Measurements from ENCODE around the gene EEFSEC. TPM values are rescaled to one million over a fixed set of nuclear protein-coding genes. Genes with fewer than 3 reads are reported as not detected.

Gene EEFSEC
- total RNA-seq, 4 donors from 2014 or later: 11.5 to 18.7 (median 14.9) TPM

DNA sequence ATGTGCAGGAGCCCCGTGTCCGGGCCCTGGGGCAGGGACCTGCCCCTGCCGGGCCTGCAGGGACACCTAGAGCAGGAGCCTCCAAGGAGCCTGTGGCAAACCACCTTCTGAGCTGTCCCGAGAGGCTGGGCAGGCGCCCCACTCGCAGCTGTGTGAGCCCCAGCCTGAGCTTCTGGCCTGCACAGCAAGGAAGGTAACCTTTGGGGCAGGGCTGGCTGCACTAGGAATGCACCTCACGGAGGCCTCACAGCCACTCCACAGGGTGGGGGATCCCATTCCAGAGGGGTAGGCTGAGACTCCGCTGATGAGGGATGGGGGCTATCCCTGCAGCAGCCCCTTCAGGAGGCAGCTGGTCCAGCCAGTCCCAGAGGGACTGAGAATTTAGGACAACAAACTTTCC is 245.3 kb downstream of the EEFSEC start:
- intact Hi-C loops (cut with DNase I): no loop called here
- Histone ChIP-seq H3K36me3 (no peaks in the 10 kb centered on the region), H3K9me3 (no peaks in the 10 kb centered on the region), H3K4me3 (no peak overlapping the region), H3K27me3 (no peaks in the 10 kb centered on the region), H3K27ac (no peak overlapping the region), H3K4me1 (peaks cover 0 to 8% (median 0%) of the 10 kb centered on the region in 3 donors)
- no peak for DNase-seq
- WGBS, 2 donors: 60 to 89% methylated on average over 1 to 5 of the region's 8 CpGs
- TF ChIP-seq, protein P1, sequence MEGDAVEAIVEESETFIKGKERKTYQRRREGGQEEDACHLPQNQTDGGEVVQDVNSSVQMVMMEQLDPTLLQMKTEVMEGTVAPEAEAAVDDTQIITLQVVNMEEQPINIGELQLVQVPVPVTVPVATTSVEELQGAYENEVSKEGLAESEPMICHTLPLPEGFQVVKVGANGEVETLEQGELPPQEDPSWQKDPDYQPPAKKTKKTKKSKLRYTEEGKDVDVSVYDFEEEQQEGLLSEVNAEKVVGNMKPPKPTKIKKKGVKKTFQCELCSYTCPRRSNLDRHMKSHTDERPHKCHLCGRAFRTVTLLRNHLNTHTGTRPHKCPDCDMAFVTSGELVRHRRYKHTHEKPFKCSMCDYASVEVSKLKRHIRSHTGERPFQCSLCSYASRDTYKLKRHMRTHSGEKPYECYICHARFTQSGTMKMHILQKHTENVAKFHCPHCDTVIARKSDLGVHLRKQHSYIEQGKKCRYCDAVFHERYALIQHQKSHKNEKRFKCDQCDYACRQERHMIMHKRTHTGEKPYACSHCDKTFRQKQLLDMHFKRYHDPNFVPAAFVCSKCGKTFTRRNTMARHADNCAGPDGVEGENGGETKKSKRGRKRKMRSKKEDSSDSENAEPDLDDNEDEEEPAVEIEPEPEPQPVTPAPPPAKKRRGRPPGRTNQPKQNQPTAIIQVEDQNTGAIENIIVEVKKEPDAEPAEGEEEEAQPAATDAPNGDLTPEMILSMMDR (IDR thresholded peaks at IDR 0.05): no peak
- TF ChIP-seq POLR2A (IDR thresholded peaks at IDR 0.05): no peak

DNA sequence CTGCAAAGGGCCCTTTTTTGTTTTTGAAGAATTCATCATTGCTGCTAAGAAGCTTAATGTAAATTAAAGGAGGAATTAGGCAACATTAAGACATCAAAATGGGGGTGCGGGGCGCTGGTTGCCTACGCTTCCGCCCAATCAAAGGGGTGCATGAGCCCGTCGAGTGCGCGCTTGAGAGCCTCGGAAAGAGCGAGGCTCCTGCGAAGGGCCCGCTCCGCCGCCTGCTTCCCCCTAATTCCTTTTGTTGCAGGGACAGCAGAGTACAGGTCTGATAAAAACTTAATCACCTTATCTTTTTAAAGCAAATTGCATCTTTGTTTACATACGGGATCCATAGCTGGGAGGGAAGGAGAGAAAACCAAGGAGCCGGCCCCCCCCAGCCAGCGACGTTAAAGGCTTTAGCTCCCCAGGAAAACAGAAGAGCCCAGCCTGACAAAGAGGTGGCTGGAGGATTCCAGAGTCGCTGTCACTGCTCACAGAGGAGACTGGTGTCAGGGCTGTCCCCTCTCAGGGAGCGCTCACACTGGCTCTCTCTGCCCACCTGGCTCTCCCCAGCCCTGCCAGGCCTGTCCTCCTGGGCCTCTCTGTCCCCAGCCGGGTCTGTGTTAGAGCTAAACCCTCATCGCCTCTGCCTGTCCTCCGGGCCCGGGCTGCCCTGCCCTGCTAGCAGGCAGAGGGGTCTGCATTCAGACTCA is 246.1 kb downstream of the EEFSEC start:
- no peak for TF ChIP-seq POLR2A (IDR thresholded peaks at IDR 0.05)
- TF ChIP-seq, protein P1 (IDR thresholded peaks at IDR 0.05): no peak
- intact Hi-C loops (cut with DNase I): no loop called here
- H3K36me3 ChIP-seq: no peaks in the 10 kb centered on the region
- no peaks in the 10 kb centered on the region for H3K9me3 ChIP-seq
- peaks cover 0 to 8% (median 0%) of the 10 kb centered on the region in 3 donors for H3K4me1 ChIP-seq
- no peaks in the 10 kb centered on the region for H3K27me3 ChIP-seq
- no peak overlapping the region for H3K27ac ChIP-seq
- 93 to 96% methylated on average over 17 to 19 of the region's 24 CpGs for WGBS, 2 donors
- no peak overlapping the region for H3K4me3 ChIP-seq
- no peak for DNase-seq

DNA sequence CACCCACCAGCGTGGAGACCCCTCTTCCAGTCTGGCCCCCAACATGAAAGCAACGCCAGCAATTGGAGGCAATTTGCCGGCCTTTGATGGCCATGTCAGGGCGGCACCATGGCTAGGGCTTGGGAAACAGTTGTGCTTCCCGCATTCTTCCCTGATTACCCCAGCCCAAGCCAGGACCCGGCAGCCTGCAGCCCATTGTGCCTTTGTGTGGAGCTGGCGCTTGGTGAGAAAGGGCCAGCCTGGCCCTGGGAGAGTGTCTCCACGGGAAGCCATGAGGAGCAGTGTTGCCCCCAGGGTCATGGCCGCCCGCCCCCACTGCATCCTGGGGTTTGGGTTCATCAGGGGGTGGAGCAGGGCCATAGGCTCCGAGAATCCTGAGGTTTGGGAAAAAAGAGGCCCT is 247.4 kb downstream of the EEFSEC start:
- Histone ChIP-seq H3K4me3 (no peak overlapping the region), H3K27ac (no peak overlapping the region), H3K4me1 (no peaks in the 10 kb centered on the region), H3K27me3 (no peaks in the 10 kb centered on the region), H3K9me3 (no peaks in the 10 kb centered on the region), H3K36me3 (no peaks in the 10 kb centered on the region)
- WGBS, 2 donors: 90 to 100% methylated on average over 4 of the region's 11 CpGs
- no peak for DNase-seq
- intact Hi-C loops (cut with DNase I): no loop called here
- TF ChIP-seq, protein P1 (IDR thresholded peaks at IDR 0.05): no peak
- TF ChIP-seq POLR2A (IDR thresholded peaks at IDR 0.05): no peak

DNA sequence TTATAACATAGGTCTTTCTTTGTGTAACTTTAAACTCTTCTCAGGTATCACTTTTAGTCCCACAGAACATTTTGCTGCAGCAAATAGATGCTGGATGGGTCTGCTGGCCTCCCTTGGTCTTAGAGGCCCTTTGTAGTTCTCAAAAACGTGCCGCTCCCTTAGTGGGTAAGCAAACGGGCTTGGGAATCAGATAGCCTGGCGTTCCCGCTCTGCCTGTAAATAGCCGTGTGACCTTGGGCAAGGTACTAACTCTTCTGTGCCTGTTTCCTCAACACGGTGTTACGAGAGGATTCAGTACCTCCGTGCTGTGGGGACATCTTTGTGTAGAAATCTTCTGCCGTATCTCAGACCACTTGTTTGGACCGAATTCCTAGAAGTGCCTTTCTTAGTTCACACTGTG is 249.0 kb downstream of the EEFSEC start:
- Histone ChIP-seq H3K27me3 (no peaks in the 10 kb centered on the region), H3K4me1 (no peaks in the 10 kb centered on the region), H3K4me3 (no peak overlapping the region), H3K27ac (no peak overlapping the region), H3K9me3 (no peaks in the 10 kb centered on the region), H3K36me3 (no peaks in the 10 kb centered on the region)
- DNase-seq: no peak
- TF ChIP-seq, protein P1 (IDR thresholded peaks at IDR 0.05): no peak
- TF ChIP-seq POLR2A (IDR thresholded peaks at IDR 0.05): no peak
- intact Hi-C loops (cut with DNase I): no loop called here
- WGBS, 2 donors: 90 to 98% methylated on average over 7 to 11 of the region's 11 CpGs

DNA sequence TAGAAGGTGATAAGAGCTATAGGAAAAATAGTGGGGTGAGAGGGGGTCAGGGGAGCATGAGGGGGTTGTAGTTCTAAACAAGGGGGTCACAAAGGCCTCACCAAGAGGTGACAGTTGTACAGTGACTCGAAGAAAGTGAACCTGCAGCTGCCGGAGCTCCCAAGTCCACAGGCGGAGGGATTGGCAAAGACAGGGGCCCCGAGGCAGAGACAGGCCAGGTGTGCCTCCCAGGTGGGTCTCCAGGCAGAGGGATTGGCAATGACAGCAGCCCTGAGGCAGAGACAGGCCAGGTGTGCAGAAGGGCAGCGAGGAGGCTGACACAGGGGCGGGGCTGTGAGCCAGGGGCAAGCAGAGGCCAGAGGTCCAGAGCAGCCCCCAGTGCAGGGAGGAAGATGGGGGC is 249.7 kb downstream of the EEFSEC start:
- intact Hi-C loops (cut with DNase I): no loop called here
- 59 to 84% methylated on average over 6 of the region's 6 CpGs for WGBS, 2 donors

More for the DNA sequence above, 249.7 kb downstream of the EEFSEC start:
- Histone ChIP-seq H3K27me3 (no peaks in the 10 kb centered on the region), H3K27ac (no peak overlapping the region), H3K4me3 (no peak overlapping the region), H3K4me1 (no peaks in the 10 kb centered on the region), H3K9me3 (no peaks in the 10 kb centered on the region), H3K36me3 (peaks cover 0 to 2% (median 0%) of the 10 kb centered on the region in 3 donors)
- DNase-seq: no peak
- TF ChIP-seq, protein P1 (IDR thresholded peaks at IDR 0.05): no peak
- no peak for TF ChIP-seq POLR2A (IDR thresholded peaks at IDR 0.05)

Measured in esophagus squamous epithelium (tissue), 5 donors.